Measurements from ENCODE around the gene DYSF.
"Not testable (repeated sequence)": the region's sequence is repeated elsewhere in the genome, so short reads cannot be mapped to it uniquely, and the experiment has no call there.

The DYSF gene

DNA sequence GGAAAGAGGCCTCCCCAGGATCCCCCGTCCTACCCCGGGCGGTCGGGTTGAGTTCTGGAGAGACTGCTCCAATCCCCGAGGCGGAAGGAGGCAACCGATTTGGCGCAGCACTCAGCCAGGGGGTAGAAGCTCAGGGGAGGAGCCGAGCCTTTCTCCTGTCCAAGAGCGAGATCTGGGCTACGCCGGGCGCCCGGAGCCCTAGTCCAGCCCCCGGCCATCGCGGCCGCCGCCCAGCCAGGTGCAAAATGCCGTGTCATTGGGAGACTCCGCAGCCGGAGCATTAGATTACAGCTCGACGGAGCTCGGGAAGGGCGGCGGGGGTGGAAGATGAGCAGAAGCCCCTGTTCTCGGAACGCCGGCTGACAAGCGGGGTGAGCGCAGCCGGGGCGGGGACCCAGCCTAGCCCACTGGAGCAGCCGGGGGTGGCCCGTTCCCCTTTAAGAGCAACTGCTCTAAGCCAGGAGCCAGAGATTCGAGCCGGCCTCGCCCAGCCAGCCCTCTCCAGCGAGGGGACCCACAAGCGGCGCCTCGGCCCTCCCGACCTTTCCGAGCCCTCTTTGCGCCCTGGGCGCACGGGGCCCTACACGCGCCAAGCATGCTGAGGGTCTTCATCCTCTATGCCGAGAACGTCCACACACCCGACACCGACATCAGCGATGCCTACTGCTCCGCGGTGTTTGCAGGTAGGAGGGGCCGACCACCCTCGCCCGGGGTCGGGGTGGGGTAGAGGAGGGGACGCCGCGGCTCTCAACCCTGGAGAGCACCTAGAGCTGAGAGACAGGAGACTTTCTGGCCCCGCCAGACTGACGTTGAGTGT is at the start of gene DYSF:
TSS of gene DYSF (plus strand) at position 158 of the 817 bp plus-strand sequence.
- DNase-seq (ENCODE audit: low read depth), result no peak

DNA sequence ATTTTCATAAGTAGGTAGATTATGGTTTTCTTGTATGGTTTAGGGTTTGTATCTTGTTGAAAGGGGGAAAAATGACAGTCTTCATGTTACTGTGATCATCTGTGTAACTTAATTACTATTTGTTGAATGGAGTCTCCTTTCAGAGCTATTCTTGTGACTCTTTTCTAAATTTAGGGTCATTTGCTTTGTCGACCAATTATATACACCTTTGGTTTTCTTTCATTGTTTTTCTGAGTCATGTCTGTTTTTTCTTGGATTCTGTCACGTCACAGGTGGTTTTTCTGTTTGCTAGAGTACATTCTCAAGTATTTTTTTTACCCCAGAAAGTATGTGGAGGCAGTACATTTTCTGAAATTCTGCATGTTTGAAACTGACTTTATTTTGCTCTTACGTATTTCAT is 43.8 kb upstream of the DYSF start:
- no peak for DNase-seq (ENCODE audit: low read depth)

DNA sequence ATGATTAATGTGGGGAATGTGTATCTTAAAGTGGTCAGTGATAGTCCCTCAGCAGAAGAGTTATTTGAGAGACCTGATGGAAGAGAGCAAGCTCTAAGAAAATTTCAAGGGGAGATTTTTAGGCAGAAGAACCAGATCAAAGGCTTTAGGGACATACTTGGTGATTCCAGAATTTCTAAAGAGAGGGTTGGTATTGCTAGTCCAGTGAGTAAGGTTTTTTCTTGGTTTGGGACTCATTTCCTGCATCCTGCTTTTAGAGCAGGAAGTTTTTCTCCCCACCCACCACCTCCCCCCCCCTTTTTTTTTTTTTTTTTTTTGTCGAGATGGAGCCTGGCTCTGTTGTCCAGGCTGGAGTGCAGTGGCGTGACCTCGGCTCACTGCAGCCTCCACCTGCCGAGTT is 42.7 kb upstream of the DYSF start:
- no peak for DNase-seq (ENCODE audit: low read depth)

DNA sequence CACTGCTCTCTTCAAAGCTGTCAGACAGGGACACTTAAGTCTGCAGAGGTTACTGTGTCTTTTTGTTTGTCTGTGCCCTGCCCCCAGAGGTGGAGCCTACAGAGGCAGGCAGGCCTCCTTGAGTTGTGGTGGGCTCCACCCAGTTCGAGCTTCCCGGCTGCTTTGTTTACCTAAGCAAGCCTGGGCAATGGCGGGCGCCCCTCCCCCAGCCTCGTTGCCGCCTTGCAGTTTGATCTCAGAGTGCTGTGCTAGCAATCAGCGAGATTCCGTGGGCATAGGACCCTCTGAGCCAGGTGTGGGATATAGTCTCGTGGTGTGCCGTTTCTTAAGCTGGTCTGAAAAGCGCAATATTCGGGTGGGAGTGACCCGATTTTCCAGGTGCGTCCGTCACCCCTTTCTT is 36.5 kb upstream of the DYSF start:
- DNase-seq (ENCODE audit: low read depth), result not testable (repeated sequence)

DNA sequence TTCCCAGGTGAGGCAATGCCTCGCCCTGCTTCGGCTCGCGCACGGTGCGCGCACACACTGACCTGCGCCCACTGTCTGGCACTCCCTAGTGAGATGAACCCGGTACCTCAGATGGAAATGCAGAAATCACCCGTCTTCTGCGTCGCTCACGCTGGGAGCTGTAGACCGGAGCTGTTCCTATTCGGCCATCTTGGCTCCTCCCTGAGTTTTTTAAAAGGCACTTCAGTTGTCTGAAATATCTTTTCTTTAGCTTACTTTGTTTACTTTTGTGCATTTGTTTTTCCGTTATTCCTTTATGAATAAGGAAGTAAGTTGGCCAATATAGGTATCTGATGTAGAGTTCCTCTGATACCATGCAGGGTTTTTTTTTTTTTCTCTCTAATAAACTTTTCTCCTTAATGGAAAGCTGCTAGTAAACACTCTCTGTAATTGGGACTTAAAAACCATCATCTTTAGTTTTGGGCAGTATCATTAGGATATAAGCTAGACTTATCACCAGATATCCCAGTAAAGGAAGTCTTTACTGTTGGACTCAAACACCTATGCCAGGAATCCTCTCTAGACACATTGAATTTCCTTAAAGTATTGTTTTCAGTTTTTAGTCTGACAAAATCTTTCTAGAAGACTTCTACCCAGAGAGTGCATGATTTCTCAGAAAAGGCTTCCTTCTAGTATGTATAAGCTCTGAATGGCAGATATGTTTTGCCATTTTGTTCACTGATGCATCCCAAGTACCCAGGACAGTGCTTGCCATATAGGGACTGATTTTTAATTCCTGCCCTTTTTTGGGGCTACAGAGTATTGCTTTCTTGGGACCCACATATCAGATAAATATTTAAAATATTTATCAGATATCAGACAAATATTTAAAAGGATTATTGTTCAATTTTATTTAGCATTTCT is 35.8 kb upstream of the DYSF start:
- DNase-seq (ENCODE audit: low read depth), result no peak

DNA sequence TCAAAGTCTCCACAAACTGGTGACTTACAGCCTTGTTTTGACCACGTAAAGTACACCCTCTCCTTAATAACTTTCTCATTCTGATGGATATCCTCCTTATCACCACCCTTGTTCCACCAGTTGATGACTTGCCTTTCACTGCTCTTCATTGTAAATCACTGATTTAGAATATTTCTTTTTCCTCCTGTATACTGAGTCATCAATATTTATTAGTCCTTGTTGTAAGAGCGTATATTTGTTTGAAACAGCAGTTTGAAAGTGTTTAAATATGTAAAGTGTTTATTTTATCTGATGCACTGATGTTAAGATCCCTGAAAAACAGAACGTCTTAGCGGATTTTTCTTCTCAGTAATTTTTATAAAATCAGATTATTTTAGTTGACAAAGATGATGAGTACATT is 34.2 kb upstream of the DYSF start:
- no peak for DNase-seq (ENCODE audit: low read depth)

DNA sequence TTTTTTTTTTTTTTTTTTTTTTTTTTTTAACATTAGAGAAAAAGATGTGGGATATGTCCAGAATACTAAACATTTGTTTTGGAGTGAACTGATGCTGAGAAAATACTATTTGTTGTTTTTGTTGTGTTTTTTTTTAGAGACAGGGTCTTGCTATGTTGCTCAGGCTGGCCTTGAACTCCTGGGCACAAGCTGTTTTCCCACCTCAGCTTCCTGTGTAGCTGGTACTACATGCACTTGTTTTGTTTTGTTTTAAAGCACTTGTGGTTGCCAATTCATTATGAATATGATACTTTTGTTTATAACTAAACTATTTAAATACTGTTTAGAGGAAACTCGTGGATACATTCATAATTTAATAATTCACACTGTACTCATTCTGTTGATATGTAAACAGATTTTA is 33.4 kb upstream of the DYSF start:
- DNase-seq (ENCODE audit: low read depth), result no peak

DNA sequence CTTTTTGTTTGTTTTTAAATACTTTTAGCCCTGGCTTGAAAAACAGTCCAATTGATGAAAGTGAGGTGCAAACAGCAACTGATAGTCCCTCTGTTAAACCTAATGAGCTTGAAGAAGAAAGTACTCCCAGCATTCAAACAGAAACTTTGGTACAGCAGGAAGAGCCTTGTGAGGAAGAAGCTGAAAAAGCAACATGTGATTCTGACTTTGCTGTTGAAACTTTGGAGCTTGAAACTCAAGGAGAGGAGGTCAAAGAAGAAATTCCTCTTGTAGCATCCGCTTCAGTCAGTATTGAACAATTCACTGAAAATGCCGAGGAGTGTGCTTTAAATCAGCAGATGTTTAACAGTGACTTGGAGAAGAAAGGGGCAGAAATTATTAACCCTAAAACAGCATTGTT is 30.6 kb upstream of the DYSF start:
- DNase-seq (ENCODE audit: low read depth), result no peak

DNA sequence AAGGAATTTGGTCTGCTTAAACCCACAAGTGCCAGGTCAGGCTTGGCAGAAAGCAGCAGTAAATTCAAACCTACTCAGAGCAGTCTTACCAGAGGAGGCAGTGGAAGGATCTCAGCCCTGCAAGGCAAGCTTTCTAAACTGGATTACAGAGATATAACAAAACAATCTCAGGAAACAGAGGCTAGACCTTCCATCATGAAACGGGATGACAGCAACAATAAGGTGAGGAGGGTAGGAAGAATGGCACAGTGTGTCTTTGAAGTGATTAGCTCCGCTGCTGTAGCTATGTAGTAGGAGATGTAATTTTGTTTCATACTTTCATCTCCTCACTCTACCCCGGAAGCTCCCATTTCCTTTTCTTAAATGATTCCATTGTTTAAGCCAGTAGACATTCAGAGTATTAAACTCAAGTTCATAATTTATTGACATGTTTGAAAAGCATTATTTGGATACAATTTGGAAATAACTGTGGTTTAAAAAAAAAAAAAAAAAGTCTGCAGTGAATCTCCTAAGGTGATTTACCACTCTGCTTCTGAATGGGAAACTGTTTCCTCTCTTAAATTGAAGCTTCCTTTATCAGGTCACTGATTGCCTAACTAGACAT is 29.4 kb upstream of the DYSF start:
- no peak for DNase-seq (ENCODE audit: low read depth)

DNA sequence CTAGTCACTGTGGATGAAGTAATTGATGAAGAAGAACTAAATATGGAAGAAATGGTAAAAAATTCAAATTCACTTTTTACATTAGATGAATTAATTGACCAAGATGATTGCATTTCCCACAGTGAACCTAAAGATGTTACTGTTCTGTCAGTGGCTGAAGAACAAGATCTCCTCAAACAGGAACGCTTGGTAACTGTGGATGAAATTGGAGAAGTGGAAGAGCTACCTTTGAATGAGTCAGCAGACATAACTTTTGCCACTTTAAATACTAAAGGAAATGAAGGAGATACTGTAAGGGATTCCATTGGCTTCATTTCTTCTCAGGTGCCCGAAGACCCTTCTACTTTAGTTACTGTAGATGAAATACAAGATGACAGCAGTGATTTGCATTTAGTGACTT is 26.6 kb upstream of the DYSF start:
- DNase-seq (ENCODE audit: low read depth), result no peak

DNA sequence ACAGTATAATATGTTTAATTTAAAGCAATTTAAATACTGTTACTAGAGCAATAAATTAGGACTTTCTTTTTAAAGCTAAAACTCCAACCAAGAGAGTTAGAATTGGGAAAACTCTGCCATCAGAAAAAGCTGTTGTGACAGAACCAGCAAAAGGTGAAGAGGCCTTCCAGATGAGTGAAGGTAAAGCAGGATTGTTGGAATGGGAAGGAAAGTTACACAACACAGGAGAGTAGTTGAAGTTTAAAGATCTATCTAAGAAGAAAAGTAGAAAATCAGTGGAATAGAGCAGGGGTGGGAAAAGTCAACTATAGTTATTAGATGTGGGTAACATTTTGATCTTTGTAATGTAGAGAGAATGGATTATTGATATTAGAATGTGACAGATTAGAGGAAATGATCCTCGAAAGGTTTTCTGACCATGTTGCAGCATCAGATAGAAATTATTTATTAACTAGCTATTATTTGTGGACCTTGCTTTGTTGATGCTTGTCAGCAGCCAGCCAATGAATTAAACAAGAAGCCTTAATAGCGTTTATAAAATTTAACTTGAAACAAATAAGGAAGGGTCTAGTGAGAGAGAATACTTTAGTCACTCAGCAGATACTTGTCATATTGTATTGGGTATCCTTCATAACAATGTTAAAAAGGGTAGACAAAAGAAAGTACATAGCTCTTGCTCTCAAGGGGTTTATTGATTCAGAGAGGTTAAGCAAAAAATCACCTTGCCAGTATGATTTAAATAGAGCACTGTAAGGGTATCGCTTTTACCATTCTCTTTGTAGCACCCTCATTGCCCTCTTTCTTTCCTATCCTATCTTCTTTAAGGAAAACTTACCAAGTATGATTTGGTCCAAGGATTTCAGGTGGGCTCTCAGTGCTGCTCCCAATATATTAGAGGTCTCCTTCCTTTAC is 24.6 kb upstream of the DYSF start:
- no peak for DNase-seq (ENCODE audit: low read depth)

DNA sequence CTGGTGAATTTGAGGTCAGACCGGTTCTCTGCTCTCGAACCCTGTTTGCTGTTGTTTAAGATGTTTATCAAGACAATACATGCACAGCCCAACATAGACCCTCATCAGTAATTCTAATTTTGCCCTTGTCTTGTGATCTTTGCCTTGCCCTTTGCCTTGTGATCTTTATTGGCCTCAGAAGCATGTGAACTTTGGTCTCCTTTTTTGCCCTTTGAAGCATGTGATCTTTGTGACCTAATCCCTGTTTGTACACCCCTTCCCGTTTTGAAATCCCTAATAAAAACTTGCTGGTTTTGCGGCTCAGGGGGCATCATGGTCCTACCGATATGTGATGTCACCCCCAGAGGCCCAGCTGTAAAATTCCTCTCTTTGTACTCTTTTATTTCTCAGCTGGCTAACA is 8.2 kb upstream of the DYSF start:
- DNase-seq (ENCODE audit: low read depth), result not testable (repeated sequence)

DNA sequence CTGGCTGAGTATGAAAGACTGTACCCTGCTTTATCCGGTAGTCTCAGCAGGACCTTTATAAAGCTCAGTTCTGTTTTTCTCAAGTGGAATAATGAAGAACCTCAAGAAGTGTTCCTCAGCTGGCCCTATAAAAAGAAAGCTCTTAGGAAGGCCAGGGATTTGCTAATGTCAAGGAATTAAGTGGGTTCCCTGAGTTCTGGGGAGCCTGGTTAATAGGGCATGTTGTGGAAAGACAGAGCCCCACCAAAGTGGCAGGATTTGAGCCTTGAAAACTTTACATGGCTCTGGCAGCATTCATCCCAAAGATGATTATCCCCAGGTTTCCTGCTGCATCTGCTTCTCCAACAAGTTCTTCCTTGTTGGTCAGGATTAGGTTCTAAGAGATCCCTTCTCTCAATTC is 6.9 kb upstream of the DYSF start:
- no peak for DNase-seq (ENCODE audit: low read depth)

DNA sequence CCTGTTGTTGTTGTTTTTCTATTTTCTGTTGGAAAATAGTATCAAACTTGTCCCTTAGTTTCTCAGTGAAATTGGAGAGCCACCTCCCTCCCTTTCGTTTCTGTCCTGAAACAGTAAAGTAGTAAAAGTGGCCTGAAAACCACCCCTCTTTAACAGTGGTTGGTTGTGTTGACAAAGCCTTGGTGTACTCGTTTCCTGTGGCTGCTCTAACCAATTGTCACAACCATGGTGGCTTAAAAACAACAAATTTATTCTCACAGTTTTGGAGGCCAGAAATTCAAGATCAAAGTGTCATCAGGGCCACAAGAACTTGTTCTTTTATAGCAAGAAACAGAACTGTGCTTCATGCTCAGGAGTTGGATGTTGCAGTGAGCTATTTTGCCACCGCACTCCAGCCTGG is 4.0 kb upstream of the DYSF start:
- no peak for DNase-seq (ENCODE audit: low read depth)

DNA sequence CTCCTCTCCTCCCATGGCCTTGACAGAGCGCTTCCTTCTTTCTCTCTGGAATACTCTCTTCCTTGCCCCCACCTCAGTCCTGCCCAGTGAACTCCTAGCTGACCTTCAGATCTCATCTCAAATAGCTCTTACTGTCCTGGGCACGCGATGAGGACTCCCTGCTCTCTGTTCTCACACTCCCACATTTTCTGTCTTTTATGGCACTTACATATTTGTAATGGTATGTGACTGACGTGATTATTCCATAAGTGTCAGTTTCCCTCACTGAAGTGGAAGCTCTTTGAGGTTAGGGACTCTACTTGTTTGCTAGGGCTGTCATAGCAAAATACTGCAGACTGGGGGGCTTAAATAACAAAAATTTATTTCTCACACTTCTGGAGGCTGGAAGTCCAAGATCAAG is 1.7 kb upstream of the DYSF start:
- no peak for DNase-seq (ENCODE audit: low read depth)

DNA sequence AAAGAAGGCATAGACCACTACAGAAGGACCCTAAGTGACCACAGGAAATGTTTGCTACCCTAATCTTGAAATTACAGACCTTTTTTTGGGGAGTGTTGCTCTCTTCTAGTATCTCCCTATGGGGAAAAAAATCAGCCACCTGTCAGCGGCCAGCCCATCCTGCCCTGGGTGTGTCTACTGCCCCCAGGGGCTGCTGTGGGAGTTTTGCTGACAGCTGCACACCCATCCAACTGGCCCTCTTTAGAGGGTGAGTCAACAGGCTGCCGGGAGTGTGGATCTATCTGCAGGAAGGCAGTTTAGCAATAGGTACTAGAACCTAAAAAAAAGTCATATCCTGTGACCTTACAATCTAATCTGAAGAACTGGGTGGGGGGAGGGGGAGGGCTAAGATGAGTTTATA is 796 bp upstream of the DYSF start:
- no peak for DNase-seq (ENCODE audit: low read depth)

DNA sequence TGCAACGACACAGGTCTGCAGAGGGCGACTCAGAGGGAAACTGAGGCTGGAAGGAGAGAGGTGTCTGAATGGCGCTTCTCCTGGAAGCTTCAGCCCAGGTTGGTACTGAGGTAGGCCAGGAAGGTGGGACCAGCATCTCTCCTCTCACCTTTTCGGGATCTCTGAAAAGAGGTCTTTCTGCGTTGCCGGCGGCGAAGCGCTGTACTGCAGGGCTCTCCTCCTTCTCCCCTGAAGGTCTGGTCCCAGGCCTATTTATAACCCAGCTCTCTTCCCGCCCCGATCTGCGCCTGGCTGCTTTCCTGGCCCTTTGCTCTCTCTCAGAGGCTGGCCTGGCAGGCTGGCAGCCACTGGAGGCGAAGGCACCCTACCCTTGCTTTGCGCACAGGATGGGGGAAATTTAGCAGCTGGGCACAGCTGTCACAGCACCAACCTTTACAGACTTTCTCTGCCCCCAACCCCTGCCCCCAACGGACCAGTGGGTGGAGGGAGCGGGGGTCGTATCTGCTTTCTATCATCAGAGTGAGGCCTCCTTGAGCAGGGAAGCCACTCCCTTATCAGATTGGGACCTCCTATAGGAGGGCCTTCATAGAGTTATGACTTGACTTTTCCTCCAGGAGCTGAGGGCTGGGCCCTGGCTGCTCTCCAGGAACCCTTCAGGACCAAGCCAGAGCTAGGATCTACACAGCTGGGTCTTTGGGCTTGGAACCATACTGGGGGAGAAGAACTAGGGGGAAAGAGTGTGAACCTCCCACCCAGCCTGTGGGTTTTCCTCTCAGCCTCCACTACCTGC is 1.1 kb downstream of the DYSF start:
- no peak for DNase-seq (ENCODE audit: low read depth)

DNA sequence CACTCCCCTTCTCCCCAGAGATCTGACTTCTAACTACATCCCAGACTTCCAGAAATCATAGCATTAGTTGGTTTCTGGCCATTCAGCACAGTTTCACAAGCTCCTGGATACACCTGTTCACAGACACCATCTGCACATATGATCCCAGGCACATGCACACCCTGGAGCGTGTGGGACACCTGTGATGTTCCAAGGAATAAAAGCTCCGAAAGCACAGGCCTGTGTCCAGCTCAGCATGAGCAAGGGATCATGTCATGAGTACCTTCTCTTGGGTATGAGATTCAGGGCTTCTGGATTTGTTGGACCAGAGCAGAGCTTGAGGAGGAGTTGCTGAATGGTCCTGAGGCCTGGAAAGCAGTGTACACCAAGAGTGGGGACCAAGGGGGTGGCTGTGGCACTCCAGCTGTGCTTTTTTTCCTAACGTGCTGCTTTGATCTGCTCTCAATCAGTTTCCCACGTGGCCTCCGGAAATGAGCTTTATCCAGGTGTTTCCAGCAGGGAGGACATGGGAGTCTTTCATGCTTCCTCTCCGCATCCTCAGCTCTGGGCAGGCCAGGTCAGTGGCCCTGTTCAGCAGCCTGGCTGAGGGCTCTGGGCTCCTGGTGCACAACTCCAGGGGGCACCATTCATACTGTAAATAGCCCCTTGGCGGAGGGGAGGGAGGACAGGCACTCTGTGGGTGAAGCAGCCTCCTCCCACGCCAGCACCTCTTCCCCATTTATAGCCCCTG is 1.8 kb downstream of the DYSF start:
- no peak for DNase-seq (ENCODE audit: low read depth)

DNA sequence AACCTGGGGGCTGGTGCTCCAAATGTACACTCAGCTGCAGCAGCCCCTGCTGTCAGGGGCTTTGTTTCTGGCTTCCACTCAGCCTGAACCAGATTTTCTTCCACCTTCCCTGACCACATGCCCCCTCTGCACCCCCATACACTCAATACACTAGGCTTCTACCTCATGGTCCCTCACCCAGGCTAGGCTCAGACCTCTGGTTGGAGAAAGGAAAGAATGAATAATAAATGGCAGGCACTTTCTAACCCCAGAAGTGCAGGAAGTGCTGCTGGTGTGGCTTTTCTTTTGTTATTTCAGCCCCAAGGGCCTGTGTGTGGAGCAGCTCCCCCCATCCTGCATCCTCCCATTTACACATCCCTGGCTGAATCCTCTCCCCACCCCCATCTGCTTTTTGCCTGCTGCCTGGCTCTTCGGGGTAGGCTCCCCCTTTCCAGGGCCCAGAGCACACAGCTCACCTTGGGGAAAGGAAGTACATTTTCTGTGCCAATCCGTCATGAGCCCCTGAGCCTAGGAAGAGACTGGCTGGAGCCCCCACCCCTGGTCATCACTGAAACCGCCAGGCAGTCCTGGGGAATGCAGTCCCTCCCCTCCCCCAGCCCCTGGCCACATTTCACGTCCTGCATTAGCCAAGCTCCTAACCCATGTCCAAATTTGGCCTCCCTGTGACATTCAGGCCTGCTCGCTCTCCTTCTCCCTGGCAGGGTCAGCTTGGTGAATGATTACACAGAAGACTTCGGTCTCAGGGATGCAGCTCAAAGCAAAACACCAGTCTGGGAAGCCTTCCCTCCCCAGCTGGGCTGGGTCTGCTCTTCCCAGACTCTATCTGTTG is 2.6 kb downstream of the DYSF start:
- no peak for DNase-seq (ENCODE audit: low read depth)

Data from activated T-cell treated with anti-CD3 and anti-CD28 coated beads for 24 hours (primary cell).